ENCODE data around the gene MED14.

GRCh38 chrX:40632199-40632598 is 103.1 kb downstream of the MED14 start:
- TF ChIP-seq SIN3A (IDR thresholded peaks at IDR 0.05; ENCODE audit: borderline replicate concordance, insufficient read depth, low read length) (no peak), POLR2AphosphoS5 (IDR thresholded peaks at IDR 0.05; ENCODE audit: low read depth, low read length) (no peak), TAF1 (IDR thresholded peaks at IDR 0.05; ENCODE audit: borderline replicate concordance, insufficient read depth, low read length) (no peak), REST (IDR thresholded peaks at IDR 0.05; ENCODE audit: insufficient read depth in 1 of 2, low read depth in 2 of 2, low read length in 2 of 2) (no peak), FOXP2 (optimal IDR thresholded peaks at IDR 0.05; ENCODE audit: borderline replicate concordance, extremely low read depth, extremely low read length, insufficient read depth) (no peak)
